Measurements from ENCODE around the gene TCN1. TPM values are rescaled to one million over a fixed set of nuclear protein-coding genes. Genes with fewer than 3 reads are reported as not detected.
A peak's percentile ranks its signal among the peaks of the same experiment; 100 is the strongest.

TCN1 gene
- total and polyA plus RNA-seq, 9 of the 15 experiments (the other 6 are each of a cell fraction or from before 2014, with no cell fraction given), result 0.63 to 25.9 (median 8.0) TPM

DNA sequence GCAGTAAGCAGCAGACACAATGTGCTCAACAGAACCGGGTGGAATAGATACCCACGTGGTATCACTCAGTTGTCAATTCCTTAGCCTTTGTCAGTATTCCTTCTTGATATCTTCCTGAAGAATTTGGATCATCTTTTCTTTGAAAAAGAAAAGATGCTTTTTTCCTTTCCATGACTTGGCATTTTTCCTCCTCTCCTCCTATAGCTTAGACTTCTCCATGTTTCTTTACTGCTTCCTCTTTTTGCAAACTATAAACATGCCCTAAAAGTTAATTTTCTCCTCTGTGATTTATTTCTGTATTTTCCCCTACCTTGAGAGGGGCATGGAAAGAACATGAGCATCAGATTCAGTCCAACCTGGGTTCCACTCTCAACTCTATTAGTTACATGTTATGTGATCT lies 32.7 kb downstream of the TCN1 start (continued):
- TF ChIP-seq, protein P1, sequence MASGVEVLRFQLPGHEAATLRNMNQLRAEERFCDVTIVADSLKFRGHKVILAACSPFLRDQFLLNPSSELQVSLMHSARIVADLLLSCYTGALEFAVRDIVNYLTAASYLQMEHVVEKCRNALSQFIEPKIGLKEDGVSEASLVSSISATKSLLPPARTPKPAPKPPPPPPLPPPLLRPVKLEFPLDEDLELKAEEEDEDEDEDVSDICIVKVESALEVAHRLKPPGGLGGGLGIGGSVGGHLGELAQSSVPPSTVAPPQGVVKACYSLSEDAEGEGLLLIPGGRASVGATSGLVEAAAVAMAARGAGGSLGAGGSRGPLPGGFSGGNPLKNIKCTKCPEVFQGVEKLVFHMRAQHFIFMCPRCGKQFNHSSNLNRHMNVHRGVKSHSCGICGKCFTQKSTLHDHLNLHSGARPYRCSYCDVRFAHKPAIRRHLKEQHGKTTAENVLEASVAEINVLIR (CRISPR knock-in tag; IDR thresholded peaks at IDR 0.05), result no peak
- no peak for TF ChIP-seq CHD1 (IDR thresholded peaks at IDR 0.05; ENCODE audit: low read length)
- no peak for TF ChIP-seq EGR1 (conservative IDR thresholded peaks at IDR 0.05)

DNA sequence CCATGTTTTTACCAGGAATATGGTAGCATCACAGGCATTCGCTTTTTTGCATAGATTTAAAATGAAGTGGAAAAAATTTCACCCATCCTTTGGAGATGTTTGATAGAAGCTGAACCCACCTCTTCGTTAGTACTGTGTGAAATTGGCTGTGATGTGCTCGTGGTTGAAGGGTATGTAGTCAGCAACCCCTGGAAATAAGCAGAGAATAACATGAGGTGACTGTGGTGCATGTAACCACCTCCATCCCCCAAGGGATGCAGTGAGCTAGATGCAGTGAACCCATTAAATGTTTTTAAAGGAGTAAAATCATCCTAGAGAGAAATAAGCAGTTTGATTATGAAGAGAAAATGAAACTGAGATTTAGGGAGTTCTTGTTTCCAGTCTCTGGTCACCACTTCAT lies 36.9 kb downstream of the TCN1 start:
- no TSS peak for BruUV-seq (replicated peaks)
- H3K4me3 ChIP-seq, result no peak overlapping the region
- H3K36me3 ChIP-seq (ENCODE audit: control insufficient read depth, insufficient read depth, low read length), result no peaks in the 10 kb centered on the region
- no peak for DNase-seq (ENCODE audit: extremely low read depth in 1 of 4, low spot score in 3 of 4)
- H2AFZ ChIP-seq (ENCODE audit: low read depth, low read length), result 0 out of 2 replicates have a peak overlapping the region, but pooled peaks have one; percentile 12
- no peak for FAIRE-seq
- no peaks in the 10 kb centered on the region for H3K27me3 ChIP-seq (ENCODE audit: control insufficient read depth in 2 of 2, insufficient read depth in 2 of 2, low read length in 2 of 2)
- ATAC-seq, result no peak
- intact Hi-C loops (cut with micrococcal nuclease) (loop anchor here (10.0 kb wide), 1 partner anchor 785 kb away; no protein-coding TSS in a partner anchor), in situ Hi-C loops (cut with MboI) (loop anchor here (10.0 kb wide), 1 partner anchor 425 kb away; no protein-coding TSS in a partner anchor)
- peaks cover 5% of the 10 kb centered on the region; the same call in 1 of the 2 replicates for H3K9me3 ChIP-seq (replicated peaks; ENCODE audit: control insufficient read depth, insufficient read depth, low read depth, low read length)
- no peaks in the 10 kb centered on the region for H3K9me1 ChIP-seq (ENCODE audit: control insufficient read depth, insufficient read depth, low read length)
- no peak overlapping the region for H3K27ac ChIP-seq (ENCODE audit: extremely low read depth, low read depth, low read length)
- H3K9ac ChIP-seq (ENCODE audit: insufficient read depth in 1 of 2, low read depth in 2 of 2, low read length in 2 of 2), result no peak overlapping the region
- TF ChIP-seq, protein P2, sequence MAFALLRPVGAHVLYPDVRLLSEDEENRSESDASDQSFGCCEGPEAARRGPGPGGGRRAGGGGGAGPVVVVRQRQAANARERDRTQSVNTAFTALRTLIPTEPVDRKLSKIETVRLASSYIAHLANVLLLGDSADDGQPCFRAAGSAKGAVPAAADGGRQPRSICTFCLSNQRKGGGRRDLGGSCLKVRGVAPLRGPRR (CRISPR knock-in tag; IDR thresholded peaks at IDR 0.05), result no peak
- TF ChIP-seq, protein P3, sequence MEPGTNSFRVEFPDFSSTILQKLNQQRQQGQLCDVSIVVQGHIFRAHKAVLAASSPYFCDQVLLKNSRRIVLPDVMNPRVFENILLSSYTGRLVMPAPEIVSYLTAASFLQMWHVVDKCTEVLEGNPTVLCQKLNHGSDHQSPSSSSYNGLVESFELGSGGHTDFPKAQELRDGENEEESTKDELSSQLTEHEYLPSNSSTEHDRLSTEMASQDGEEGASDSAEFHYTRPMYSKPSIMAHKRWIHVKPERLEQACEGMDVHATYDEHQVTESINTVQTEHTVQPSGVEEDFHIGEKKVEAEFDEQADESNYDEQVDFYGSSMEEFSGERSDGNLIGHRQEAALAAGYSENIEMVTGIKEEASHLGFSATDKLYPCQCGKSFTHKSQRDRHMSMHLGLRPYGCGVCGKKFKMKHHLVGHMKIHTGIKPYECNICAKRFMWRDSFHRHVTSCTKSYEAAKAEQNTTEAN (CRISPR knock-in tag; IDR thresholded peaks at IDR 0.05), result no peak
- TF ChIP-seq ZBTB17 (CRISPR knock-in tag; IDR thresholded peaks at IDR 0.05) (no peak), STAT5A (IDR thresholded peaks at IDR 0.05; ENCODE audit: borderline replicate concordance, low read length) (no peak), ETV6 (IDR thresholded peaks at IDR 0.05; ENCODE audit: borderline replicate concordance in 1 of 2, low read depth in 2 of 2, low read length in 1 of 2) (no peak), ETV6 (CRISPR knock-in tag; IDR thresholded peaks at IDR 0.05; ENCODE audit: borderline replicate concordance) (no peak), ARNT (IDR thresholded peaks at IDR 0.05) (no peak), MTA3 (IDR thresholded peaks at IDR 0.05; ENCODE audit: borderline replicate concordance) (no peak), ZNF134 (CRISPR knock-in tag; conservative IDR thresholded peaks at IDR 0.05) (no peak), ZBED1 (IDR thresholded peaks at IDR 0.05) (no peak)
- TF ChIP-seq, protein P4, sequence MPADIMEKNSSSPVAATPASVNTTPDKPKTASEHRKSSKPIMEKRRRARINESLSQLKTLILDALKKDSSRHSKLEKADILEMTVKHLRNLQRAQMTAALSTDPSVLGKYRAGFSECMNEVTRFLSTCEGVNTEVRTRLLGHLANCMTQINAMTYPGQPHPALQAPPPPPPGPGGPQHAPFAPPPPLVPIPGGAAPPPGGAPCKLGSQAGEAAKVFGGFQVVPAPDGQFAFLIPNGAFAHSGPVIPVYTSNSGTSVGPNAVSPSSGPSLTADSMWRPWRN (IDR thresholded peaks at IDR 0.05; ENCODE audit: low read depth), result no peak
- ChIA-PET CTCF (ENCODE audit: low intra/inter-chr PET ratio) (no interaction called here), POLR2A (no interaction called here)
- peaks cover 0 to 3% of the 10 kb centered on the region in 2 experiments; a peak in 2 of 5 replicates for H3K4me1 ChIP-seq (replicated peaks in 1 of 2; ENCODE audit: control insufficient read depth in 2 of 2, insufficient read depth in 2 of 2, low read length in 2 of 2)
- H3K79me2 ChIP-seq (ENCODE audit: control insufficient read depth, insufficient read depth, low read length), result no peaks in the 10 kb centered on the region
- H4K20me1 ChIP-seq (replicated peaks; ENCODE audit: control insufficient read depth, insufficient read depth, low read length), result no peaks in the 10 kb centered on the region
- no peak overlapping the region for H3K4me2 ChIP-seq (ENCODE audit: insufficient read depth, low read length)
- 77% methylated on average over 3 of the region's 3 CpGs for WGBS (ENCODE audit: insufficient coverage, low coverage, missing lambda C conversion rate)

Measured in K562 (cell line).